COLO668 (cell line): ENCODE results near the gene ABCB6.

Experiments used
- DNase-seq: peaks from one replicate; lab custom pipeline; 2025; ENCODE audit not compliant: unreplicated experiment; lab: John Stamatoyannopoulos, UW

ABCB6 gene

GRCh38 chr2:219245899-219246230, 27.1 kb upstream of the ABCB6 start:
- DNase-seq: no peak

GRCh38 chr2:219245148-219245898, 26.6 kb upstream of the ABCB6 start, which contains the start of the genes GLB1L and STK16:
GLB1L (minus strand) TSS chr2:219245444; CDS start chr2:219243573, 1,871 bp downstream.
STK16 (plus strand) TSS chr2:219245479; CDS start chr2:219246000, 521 bp downstream.
- DNase-seq: peak; percentile 95

- no peak for DNase-seq
These were observed 26.0 kb upstream of the ABCB6 start for GRCh38 chr2:219244789-219245147.

GRCh38 chr2:219243291-219243761, 24.6 kb upstream of the ABCB6 start:
- DNase-seq: no peak

GRCh38 chr2:219234331-219234730, 15.6 kb upstream of the ABCB6 start:
- DNase-seq: no peak

- peak; percentile 67 for DNase-seq
These were observed 11.3 kb upstream of the ABCB6 start for GRCh38 chr2:219230059-219230540.

- DNase-seq: peak; percentile 98
These were observed 10.7 kb upstream of the ABCB6 start, which contains the start of the genes ANKZF1 and ATG9A for GRCh38 chr2:219229305-219230058. ANKZF1 (plus strand) TSS chr2:219229806; CDS start chr2:219230258, 452 bp downstream. ATG9A (minus strand) TSS chr2:219229636; CDS start chr2:219228024, 1,612 bp downstream.

GRCh38 chr2:219228911-219229304, 10.2 kb upstream of the ABCB6 start:
- no peak for DNase-seq

GRCh38 chr2:219228041-219228910, 9.5 kb upstream of the ABCB6 start:
- DNase-seq: no peak

GRCh38 chr2:219225350-219225749, 6.6 kb upstream of the ABCB6 start:
- DNase-seq: no peak

GRCh38 chr2:219223831-219224610, 5.3 kb upstream of the ABCB6 start:
- DNase-seq: no peak

GRCh38 chr2:219221957-219222518, 3.3 kb upstream of the ABCB6 start:
- no peak for DNase-seq

GRCh38 chr2:219220652-219221402, 2.1 kb upstream of the ABCB6 start:
- DNase-seq: no peak

GRCh38 chr2:219219784-219220532, 1.2 kb upstream of the ABCB6 start:
- no peak for DNase-seq

- peak; percentile 74 for DNase-seq
These were observed 484 bp downstream of the ABCB6 start for GRCh38 chr2:219218217-219218731.

GRCh38 chr2:219216535-219216915, 2.2 kb downstream of the ABCB6 start:
- DNase-seq: no peak

GRCh38 chr2:219215871-219216534, 2.8 kb downstream of the ABCB6 start:
- DNase-seq: no peak

GRCh38 chr2:219214786-219215185, 4.0 kb downstream of the ABCB6 start:
- no peak for DNase-seq
